Mesenchymal stem cell (in vitro differentiated cells and primary cell): Measurements from ENCODE around the gene CCDC68.

ENCODE experiments used
- DNase-seq: peaks from one replicate; pipeline ENCODE4 v3.0.0-alpha.2; 2013
- H2AFZ ChIP-seq: one replicate; pipeline ENCODE4 v1.6.1; 2013; ENCODE audit warnings: low read depth, mild to moderate bottlenecking, control low read depth, inconsistent platforms, low read length, moderate library complexity
- H2AK5ac ChIP-seq: 2 replicates; pipeline ENCODE4 v1.6.1; 2013; ENCODE audit warnings: low read length, moderate library complexity, mild to moderate bottlenecking, inconsistent platforms; ENCODE audit not compliant: severe bottlenecking
- H2BK120ac ChIP-seq: one replicate; pipeline ENCODE4 v1.6.1; 2013; ENCODE audit warnings: low read depth, mild to moderate bottlenecking, inconsistent platforms, low read length, moderate library complexity
- H2BK12ac ChIP-seq, 2 experiments: one replicate each; pipeline ENCODE4 v1.6.1; 2013; ENCODE audit warnings: inconsistent platforms in 2 of 2, low read length in 2 of 2, mild to moderate bottlenecking in 2 of 2, moderate library complexity in 2 of 2, control low read depth in 1 of 2
- H2BK15ac ChIP-seq: one replicate; pipeline ENCODE4 v1.6.1; 2013; ENCODE audit warnings: mild to moderate bottlenecking, low read depth, inconsistent platforms; ENCODE audit not compliant: poor library complexity, severe bottlenecking
- H2BK5ac ChIP-seq: 2 replicates; pipeline ENCODE4 v1.6.1; 2013; ENCODE audit warnings: low read depth, mild to moderate bottlenecking, low read length, control low read depth, inconsistent platforms; ENCODE audit not compliant: poor library complexity, severe bottlenecking
- H3K14ac ChIP-seq, 2 experiments: one replicate each; pipeline ENCODE4 v1.6.1; 2013; ENCODE audit warnings: inconsistent platforms in 2 of 2, low read length in 2 of 2, control low read depth in 1 of 2, mild to moderate bottlenecking in 1 of 2, moderate library complexity in 1 of 2
- H3K18ac ChIP-seq, 2 experiments: one replicate each; pipeline ENCODE4 v1.6.1; 2013; ENCODE audit warnings: inconsistent platforms in 2 of 2, low read length in 2 of 2, control low read depth in 1 of 2, low read depth in 1 of 2, mild to moderate bottlenecking in 1 of 2
- H3K23ac ChIP-seq, 2 experiments: one replicate each; pipeline ENCODE4 v1.6.1; 2013; ENCODE audit warnings: inconsistent platforms in 2 of 2, low read length in 2 of 2, mild to moderate bottlenecking in 2 of 2, moderate library complexity in 2 of 2, control low read depth in 1 of 2
- H3K27ac ChIP-seq: 2 replicates; pipeline ENCODE4 v1.5.1; 2013; ENCODE audit warnings: mild to moderate bottlenecking, moderate library complexity, low read length, control low read depth, inconsistent platforms; ENCODE audit not compliant: poor library complexity, severe bottlenecking
- H3K27me3 ChIP-seq, 2 experiments: 2 replicates each; pipeline versions ENCODE4 v1.6.1 to v1.7.0; 2013; ENCODE audit warnings: low read length in 2 of 2, mild to moderate bottlenecking in 2 of 2, moderate library complexity in 2 of 2, control low read depth in 1 of 2, inconsistent platforms in 1 of 2; ENCODE audit not compliant: control insufficient read depth in 1 of 2, insufficient read depth in 1 of 2
- H3K36me3 ChIP-seq, 2 experiments: 2 replicates each; pipeline versions ENCODE4 v1.6.1 to v1.7.0; 2013; ENCODE audit warnings: low read length in 2 of 2, control low read depth in 1 of 2, inconsistent platforms in 1 of 2, low read depth in 1 of 2, mild to moderate bottlenecking in 1 of 2; ENCODE audit not compliant: insufficient read depth in 2 of 2, control insufficient read depth in 1 of 2
- H3K4ac ChIP-seq, 2 experiments: one replicate each; pipeline ENCODE4 v1.6.1; 2013; ENCODE audit warnings: inconsistent platforms in 2 of 2, low read length in 2 of 2, mild to moderate bottlenecking in 2 of 2, moderate library complexity in 2 of 2, control low read depth in 1 of 2, low read depth in 1 of 2
- H3K4me1 ChIP-seq: 2 replicates; pipeline ENCODE4 v1.6.1; 2013; ENCODE audit warnings: low read depth, low read length, control low read depth; ENCODE audit not compliant: control insufficient read depth, insufficient read depth
- H3K4me2 ChIP-seq: 2 replicates; pipeline ENCODE4 v1.6.1; 2013; ENCODE audit warnings: low read length, mild to moderate bottlenecking, inconsistent platforms; ENCODE audit not compliant: poor library complexity, severe bottlenecking
- H3K4me3 ChIP-seq, 2 experiments: 2 replicates each; pipeline versions ENCODE4 v1.5.1 to v1.7.0; 2013; ENCODE audit warnings: low read length in 2 of 2, mild to moderate bottlenecking in 2 of 2, control low read depth in 1 of 2, low read depth in 1 of 2; ENCODE audit not compliant: insufficient read depth in 1 of 2
- H3K79me1 ChIP-seq: replicated peaks from 2 replicates; pipeline ENCODE4 v1.6.1; 2013; ENCODE audit warnings: mild to moderate bottlenecking, control low read depth, low read length, inconsistent platforms; ENCODE audit not compliant: poor library complexity, severe bottlenecking
- H3K9ac ChIP-seq: 2 replicates; pipeline ENCODE4 v1.7.0; 2013; ENCODE audit warnings: mild to moderate bottlenecking, low read length, moderate library complexity
- H3K9me3 ChIP-seq: 2 replicates; pipeline ENCODE4 v1.7.0; 2013; ENCODE audit warnings: mild to moderate bottlenecking, low read length; ENCODE audit not compliant: control insufficient read depth
- H4K8ac ChIP-seq: one replicate; pipeline ENCODE4 v1.6.1; 2013; ENCODE audit warnings: inconsistent platforms, mild to moderate bottlenecking, low read length, moderate library complexity
- H4K91ac ChIP-seq: one replicate; pipeline ENCODE4 v1.6.1; 2013; ENCODE audit warnings: mild to moderate bottlenecking, low read length, inconsistent platforms
- WGBS: methylation state at CpG from one replicate; pipeline ENCODE4 v1.1.7; 2013; ENCODE audit warnings: mixed read lengths; 5-methylcytosine and 5-hydroxymethylcytosine counted together

The CCDC68 gene

DNA sequence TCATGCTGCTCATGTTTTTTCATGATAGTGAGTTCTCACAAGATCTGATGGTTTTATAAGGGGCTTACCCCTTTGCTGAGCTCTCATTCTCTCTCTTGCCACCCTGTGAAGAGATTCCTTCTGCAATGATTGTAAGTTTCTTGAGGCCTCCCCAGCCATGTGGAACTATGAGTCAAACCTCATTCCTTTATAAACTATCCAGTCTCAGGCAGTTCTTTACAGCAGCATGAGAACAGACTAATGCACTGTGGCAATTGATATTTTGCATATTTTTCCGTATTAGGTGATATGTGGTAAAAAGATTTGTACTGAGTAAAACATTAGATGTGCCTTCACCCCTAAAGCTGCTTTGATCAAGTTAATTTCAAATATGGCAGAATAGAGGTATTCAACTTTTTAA, 82.2 kb downstream of the CCDC68 start:
- no peak overlapping the region for H3K9ac ChIP-seq
- H4K91ac ChIP-seq = no peak overlapping the region
- no peaks in the 10 kb centered on the region for H3K36me3 ChIP-seq
- H2BK5ac ChIP-seq = no peak overlapping the region
- H4K8ac ChIP-seq = no peak overlapping the region
- no peak overlapping the region for H2AK5ac ChIP-seq
- no peak overlapping the region for H3K23ac ChIP-seq
- no peak overlapping the region for H2BK15ac ChIP-seq
- DNase-seq = peak; percentile 60
- H3K9me3 ChIP-seq = no peaks in the 10 kb centered on the region
- no peaks in the 10 kb centered on the region for H3K4me1 ChIP-seq
- WGBS = no CpG with 5 or more reads among the region's 1 CpG
- H3K14ac ChIP-seq = no peak overlapping the region
- no peak overlapping the region for H2AFZ ChIP-seq
- H3K27ac ChIP-seq = no peak overlapping the region
- H3K27me3 ChIP-seq = no peaks in the 10 kb centered on the region
- H3K4me3 ChIP-seq = no peak overlapping the region
- H3K4me2 ChIP-seq = no peak overlapping the region
- H3K4ac ChIP-seq = no peak overlapping the region
- H3K18ac ChIP-seq = no peak overlapping the region
- H2BK120ac ChIP-seq = peak overlapping the region; percentile 58
- H2BK12ac ChIP-seq = no peak overlapping the region
- no peaks in the 10 kb centered on the region for H3K79me1 ChIP-seq

- Histone ChIP-seq H3K4me2 (no peak overlapping the region), H2BK12ac (peak overlapping the region in 1 of 2 experiments; percentile 63), H3K18ac (no peak overlapping the region), H4K8ac (peak overlapping the region; percentile 16), H2BK15ac (no peak overlapping the region), H2AFZ (no peak overlapping the region), H3K9ac (no peak overlapping the region), H3K23ac (no peak overlapping the region), H3K27me3 (no peaks in the 10 kb centered on the region), H2BK5ac (no peak overlapping the region), H3K79me1 (no peaks in the 10 kb centered on the region), H3K27ac (no peak overlapping the region), H3K14ac (peak overlapping the region in 1 of 2 experiments; percentile 84), H2BK120ac (no peak overlapping the region), H3K36me3 (no peaks in the 10 kb centered on the region), H4K91ac (no peak overlapping the region), H3K4ac (peak overlapping the region in 1 of 2 experiments; percentile 61), H2AK5ac (no peak overlapping the region), H3K9me3 (no peaks in the 10 kb centered on the region), H3K4me1 (no peaks in the 10 kb centered on the region), H3K4me3 (no peak overlapping the region)
- 100% methylated on average over 3 of the region's 3 CpGs for WGBS
- DNase-seq = no peak
Observed at GRCh38 chr18:54875063-54875462, 84.2 kb downstream of the CCDC68 start.

DNA sequence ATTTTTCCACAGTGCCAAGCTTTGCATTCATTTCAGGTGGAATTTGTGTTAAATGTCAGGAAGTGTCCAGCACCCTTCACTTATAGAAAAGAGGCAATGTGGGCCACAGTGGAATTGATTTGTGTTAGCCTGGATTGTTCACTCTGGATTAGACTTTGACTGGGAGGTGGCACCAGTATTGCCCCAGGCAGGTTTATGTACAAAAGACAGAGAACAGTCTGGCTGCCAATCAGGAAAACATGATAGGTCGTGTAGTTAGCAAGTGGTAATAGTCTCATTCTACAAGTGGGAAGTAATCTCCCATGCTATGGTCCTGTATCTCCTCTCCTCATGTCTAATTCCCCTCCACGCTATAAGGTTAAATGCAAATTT, 85.4 kb downstream of the CCDC68 start:
- no peak overlapping the region for H2BK15ac ChIP-seq
- DNase-seq = no peak
- no peaks in the 10 kb centered on the region for H3K4me1 ChIP-seq
- no peaks in the 10 kb centered on the region for H3K9me3 ChIP-seq
- no peak overlapping the region for H2BK5ac ChIP-seq
- H2AFZ ChIP-seq = no peak overlapping the region
- H3K79me1 ChIP-seq = no peaks in the 10 kb centered on the region
- no peak overlapping the region for H4K8ac ChIP-seq
- H3K23ac ChIP-seq = no peak overlapping the region
- WGBS = 91% methylated on average over 2 of the region's 2 CpGs
- no peak overlapping the region for H3K4me2 ChIP-seq
- no peak overlapping the region for H3K27ac ChIP-seq
- no peak overlapping the region for H3K4me3 ChIP-seq
- H4K91ac ChIP-seq = no peak overlapping the region
- no peak overlapping the region for H3K14ac ChIP-seq
- H2BK12ac ChIP-seq = peak overlapping the region in 1 of 2 experiments; percentile 28
- H3K4ac ChIP-seq = peak overlapping the region in 1 of 2 experiments; percentile 1
- H2AK5ac ChIP-seq = no peak overlapping the region
- peak overlapping the region in 1 of 2 experiments; percentile 37 for H3K18ac ChIP-seq
- no peaks in the 10 kb centered on the region for H3K27me3 ChIP-seq
- H2BK120ac ChIP-seq = peak overlapping the region; percentile 61
- no peak overlapping the region for H3K9ac ChIP-seq
- H3K36me3 ChIP-seq = no peaks in the 10 kb centered on the region

GRCh38 chr18:54872681-54873080, 86.6 kb downstream of the CCDC68 start:
- Histone ChIP-seq H3K9me3 (no peaks in the 10 kb centered on the region), H2AFZ (no peak overlapping the region), H3K4me3 (no peak overlapping the region), H2BK5ac (no peak overlapping the region), H3K4me2 (no peak overlapping the region), H3K4me1 (no peaks in the 10 kb centered on the region), H3K14ac (no peak overlapping the region), H3K27me3 (no peaks in the 10 kb centered on the region), H3K18ac (no peak overlapping the region), H2BK15ac (no peak overlapping the region), H2BK120ac (no peak overlapping the region), H4K91ac (no peak overlapping the region), H2BK12ac (no peak overlapping the region), H3K9ac (no peak overlapping the region), H3K36me3 (no peaks in the 10 kb centered on the region), H3K79me1 (no peaks in the 10 kb centered on the region), H2AK5ac (no peak overlapping the region), H3K4ac (peak overlapping the region in 1 of 2 experiments; percentile 73), H3K27ac (no peak overlapping the region), H3K23ac (no peak overlapping the region), H4K8ac (no peak overlapping the region)
- 67% methylated on average over 1 of the region's 1 CpG for WGBS
- DNase-seq = no peak
